Stimulated activated naive CD4-positive, alpha-beta T cell treated with Interleukin-2 at 50 U/mL for 16 hours (primary cell): ENCODE results near the gene FRMD4A.
A peak's percentile ranks its signal among the peaks of the same experiment; 100 is the strongest.

Experiments
- DNase-seq: peaks from one replicate; lab custom pipeline; 2025; lab: John Stamatoyannopoulos, UW

The FRMD4A gene

DNA sequence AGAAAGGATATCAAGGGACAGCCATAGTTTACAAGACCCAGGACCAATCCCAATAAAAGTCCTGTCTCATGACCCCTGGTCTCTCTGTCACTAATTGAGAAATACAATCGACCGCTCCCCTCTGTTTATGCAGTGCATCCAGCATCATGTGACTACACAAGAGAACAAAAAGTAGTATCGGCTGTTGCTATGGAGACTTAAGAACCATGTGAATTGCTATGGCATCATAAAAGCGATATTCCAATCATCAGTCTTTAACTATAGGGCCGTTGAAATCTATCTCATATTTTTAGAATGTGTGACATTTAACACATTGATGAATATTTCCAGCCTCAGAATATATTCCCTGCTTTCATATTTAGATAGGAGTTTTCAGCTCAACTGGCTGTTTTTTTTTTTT is 139.3 kb downstream of the FRMD4A start:
- no peak for DNase-seq

DNA sequence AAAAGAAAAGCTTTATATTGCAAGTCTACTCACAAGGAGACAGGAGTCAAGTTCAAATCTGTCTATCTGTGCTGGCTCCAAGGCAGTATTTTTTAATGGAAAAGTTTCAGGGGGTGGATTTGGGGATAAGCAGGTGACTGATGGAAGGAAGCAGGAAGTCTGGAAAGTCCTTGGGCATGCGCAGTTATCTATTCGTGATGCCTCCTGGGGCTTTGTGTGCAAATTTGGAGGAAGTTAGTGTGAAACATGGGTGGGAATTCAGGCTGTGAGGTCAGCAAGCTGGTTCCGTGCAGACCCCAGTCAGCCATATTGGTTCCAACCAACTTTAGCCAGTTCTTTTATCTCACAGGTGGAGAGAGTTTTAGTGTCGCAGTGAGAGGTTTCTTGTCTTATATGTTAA is 140.0 kb downstream of the FRMD4A start:
- no peak for DNase-seq

- DNase-seq: no peak
These were observed 144.5 kb downstream of the FRMD4A start for GRCh38 chr10:14186245-14186644.

- DNase-seq: peak; percentile 53
These were observed 145.2 kb downstream of the FRMD4A start for GRCh38 chr10:14185316-14186045.

DNA sequence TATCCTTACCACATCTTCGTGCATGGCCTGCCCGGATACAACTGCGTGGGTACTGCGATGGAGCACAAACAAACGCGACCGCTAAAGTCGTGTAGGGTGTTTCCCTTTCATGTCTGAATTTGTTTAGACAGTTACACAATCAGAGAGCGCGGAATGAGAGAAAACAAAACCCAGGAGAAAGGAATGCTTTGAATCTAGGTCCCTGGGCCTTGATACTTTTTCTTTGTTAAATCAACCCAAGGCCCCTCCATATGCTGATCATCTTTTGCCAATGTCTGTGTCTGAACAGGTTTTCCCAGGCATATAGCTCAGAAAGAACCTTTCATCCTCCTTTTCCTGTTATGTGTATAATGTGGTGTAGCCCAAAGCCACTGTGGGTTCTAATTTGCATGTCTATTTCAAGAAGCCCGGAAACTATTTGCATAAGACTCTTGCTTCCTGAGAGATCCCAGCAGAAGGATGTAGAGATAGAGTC is 145.8 kb downstream of the FRMD4A start:
- DNase-seq: peak; percentile 43

GRCh38 chr10:14182781-14183180 is 147.9 kb downstream of the FRMD4A start:
- DNase-seq: no peak

DNA sequence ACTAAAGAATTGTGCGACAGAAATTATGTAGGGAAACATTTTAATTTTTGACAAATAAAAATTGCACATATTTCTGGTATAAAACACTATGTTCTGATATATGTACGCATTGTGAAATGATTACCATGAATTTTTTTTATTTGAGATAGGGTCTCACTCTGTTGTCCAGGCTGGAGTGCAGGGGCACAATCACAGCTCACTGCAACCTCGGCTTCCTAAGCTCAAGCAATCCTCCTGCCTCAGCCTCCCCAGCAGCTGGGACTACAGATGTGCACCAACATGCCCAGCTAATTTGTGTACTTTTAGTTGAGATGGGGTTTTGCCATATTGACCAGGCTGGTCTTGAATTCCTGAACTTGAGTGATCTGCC is 149.2 kb downstream of the FRMD4A start:
- no peak for DNase-seq

DNA sequence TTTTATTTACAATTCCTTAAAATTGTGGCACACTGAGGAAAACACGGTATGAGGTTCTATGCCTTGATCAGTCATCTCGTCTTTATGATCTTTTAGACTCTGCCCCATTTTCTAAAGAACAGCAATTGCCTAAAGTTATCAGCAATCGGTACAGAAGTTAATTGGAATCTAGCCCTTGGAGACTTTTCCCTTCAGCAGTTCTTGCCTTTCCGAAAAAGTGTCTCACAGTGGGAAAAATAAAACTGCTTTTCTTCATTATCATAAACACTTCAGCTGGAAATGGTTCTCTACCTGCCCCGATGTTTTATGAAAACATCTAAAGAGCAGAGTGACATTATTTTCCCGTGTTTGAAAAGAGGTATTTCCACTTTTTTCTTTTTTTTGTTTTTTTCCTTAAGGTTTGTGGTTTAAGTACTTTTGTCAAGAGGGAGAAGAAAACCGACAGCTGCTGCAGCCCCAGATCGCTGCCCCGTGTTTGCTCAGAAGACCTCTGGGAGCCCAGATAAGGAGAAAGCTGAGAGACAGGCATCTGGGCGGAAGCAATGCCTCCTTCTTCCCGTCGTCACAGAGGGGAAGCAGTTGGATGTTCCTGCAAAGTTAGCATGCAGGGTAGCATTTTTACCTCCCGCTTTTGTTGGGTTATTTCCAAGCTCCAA is 149.7 kb downstream of the FRMD4A start:
- no peak for DNase-seq

DNA sequence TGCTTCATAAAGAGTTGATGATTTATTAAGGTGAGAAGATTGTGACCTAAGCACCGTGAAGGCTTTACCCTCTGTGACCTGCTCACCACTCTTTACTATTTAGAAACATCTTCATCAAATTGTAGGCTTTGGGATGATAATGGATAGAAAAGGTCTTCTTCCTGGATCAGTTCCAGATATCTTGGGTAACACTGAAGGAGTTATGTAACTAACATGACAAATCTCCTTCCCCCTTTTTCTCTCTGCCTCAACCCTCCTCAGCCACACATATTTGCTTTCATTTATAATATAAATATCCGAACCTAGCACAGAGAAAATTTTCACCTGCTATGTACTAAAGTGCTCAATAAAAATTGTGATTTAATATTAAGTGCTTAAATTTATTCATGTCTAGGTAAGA is 151.5 kb downstream of the FRMD4A start:
- DNase-seq: no peak

GRCh38 chr10:14173706-14174594 is 156.8 kb downstream of the FRMD4A start:
- DNase-seq: no peak

GRCh38 chr10:14173391-14173705 is 157.4 kb downstream of the FRMD4A start:
- DNase-seq: no peak

GRCh38 chr10:14172336-14172950 is 158.3 kb downstream of the FRMD4A start:
- no peak for DNase-seq

- no peak for DNase-seq
These were observed 159.4 kb downstream of the FRMD4A start for GRCh38 chr10:14171336-14171735.

DNA sequence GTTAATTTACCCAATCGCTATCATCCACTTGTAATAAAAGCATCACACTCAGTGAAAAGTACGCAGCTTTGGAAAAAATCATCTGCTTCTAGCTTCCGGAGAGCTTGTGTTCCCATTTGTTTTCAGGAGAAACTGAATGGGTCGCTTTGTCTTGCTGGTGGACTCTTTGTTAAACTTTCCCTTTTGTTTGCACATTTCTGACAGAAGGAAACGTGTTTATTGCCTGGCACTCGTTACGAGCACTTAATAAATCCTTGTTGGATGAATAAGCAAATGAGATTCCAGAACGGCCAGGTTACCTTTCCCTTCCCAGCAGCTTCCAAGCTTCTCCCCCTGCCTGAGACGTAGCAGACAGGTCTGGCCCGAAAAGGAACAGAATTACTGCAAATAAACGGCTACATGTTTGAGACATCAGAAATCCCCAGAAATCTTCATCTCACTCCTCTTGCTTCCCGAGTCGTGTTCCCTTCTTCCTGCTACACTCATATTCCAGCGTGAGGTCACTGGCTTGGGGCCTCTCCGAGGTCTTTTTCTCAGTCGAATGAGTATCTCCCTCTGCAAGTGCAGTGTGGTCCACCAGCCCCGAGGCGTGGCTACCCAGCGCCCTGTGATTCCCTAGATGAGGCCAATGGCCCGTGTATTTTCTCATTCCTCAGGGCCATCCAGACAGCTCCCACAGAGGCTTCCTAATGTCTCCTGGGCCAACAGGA is 167.2 kb downstream of the FRMD4A start:
- DNase-seq: no peak

DNA sequence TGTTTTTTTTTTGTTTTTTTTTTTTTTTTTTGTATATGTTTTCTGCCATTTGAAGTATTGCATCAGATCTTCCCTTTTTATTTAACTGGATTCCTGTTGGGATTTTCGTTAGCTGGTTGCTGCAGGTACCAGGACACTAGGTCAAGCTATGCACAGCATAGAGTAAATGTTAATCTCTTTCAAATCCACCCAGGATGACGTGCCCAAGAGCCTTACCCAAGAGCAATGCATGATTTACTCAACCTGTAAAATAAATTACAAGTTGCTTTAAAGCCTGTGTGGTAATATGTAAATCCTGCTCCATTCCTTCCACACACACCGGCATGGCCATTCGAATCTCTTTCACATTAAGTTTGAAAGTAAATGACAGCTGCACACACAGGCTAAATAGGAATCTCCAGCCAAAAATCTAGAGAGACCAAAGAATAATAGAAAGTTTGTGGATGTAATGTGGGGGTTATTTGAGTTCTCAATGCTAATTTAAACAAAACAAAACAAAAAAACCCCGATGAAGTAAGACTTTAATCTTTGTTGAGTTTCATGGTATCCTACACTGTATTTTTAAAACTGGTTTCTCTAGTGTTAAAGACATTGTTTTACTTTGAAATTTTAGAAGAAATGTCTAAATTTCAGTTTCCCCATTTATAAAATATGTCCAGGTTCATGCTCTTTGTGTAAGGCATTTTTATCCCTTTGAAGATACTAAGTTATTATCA is 167.9 kb downstream of the FRMD4A start:
- DNase-seq: no peak

DNA sequence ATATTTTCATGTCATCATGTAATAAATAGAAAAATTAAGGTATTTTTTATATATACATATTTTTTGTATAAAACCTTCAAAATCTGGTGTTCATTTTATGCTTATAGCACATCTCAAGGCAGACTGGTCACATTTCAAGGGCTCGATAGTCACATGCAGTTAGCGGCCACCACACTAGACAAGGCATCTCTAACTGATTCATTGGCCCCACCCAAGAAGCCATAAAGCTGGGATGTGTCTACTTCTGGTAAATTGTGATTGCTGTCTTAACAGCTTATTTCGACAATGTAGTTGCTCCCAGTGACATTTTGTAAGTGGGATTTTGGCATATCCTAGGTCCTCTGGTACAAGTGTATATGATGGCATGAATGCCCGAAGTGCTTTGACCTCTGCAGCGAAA is 168.7 kb downstream of the FRMD4A start:
- no peak for DNase-seq

DNA sequence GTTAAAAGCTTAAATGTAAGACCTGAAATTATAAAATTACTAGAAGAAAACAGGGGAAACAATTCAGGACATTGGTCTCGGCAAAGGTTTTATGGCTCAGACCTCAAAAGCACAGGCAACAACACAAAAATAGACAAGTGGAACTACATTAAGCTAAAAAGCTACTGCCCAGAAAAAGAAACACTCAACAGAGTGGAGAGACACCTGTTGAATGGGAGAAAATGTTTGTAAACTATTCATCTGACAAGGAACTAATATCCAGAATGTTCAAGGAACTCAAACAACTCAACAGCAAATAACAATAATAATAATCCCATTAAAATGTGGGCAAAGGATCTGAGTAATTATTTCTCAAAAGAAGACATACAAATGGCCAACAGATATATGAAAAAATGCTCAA is 170.4 kb downstream of the FRMD4A start:
- no peak for DNase-seq

DNA sequence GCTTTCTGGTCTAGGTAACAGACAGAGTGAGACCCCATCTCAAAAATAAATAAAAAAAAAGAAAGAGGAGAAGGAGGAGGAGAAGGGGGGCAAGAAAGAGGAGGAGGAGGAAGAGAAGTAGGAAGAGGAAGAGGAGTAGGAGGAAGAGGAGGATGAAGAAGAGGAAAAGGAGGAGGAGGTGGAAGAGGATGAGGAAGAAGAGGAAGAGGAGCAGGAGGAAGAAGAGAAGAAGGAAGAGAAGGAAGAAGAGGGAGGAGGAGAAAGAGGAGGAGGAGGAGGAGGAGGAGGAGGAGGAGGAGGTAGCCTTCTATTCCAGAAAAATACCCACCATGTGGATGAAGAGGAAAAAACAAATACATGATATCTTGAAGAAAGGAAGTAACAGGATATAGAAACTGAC is 172.1 kb downstream of the FRMD4A start:
- no peak for DNase-seq

- DNase-seq: no peak
These were observed 174.6 kb downstream of the FRMD4A start for GRCh38 chr10:14156104-14156503.

GRCh38 chr10:14153570-14154055 is 177.1 kb downstream of the FRMD4A start:
- DNase-seq: no peak

DNA sequence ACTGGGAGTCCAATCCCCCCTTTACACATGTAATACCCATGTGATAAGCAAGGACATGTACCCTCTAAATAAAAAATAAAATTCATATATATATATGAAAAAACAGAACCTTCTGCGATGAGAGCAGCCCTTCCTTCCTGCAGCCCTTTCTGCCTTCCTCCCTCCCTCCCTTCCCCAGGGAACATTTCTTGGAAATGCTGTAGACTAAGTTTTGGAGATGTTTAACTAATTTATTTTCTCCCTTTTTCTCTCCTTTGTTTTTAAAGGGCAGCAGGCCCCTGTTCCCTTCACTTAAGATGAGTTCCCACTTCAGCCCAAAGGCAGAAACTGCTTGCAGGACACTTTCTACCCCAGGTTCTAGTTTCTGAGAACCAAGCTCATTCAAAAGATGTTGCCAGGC is 179.2 kb downstream of the FRMD4A start:
- no peak for DNase-seq
